Forelimb muscle (tissue), 1 donor: ENCODE data around the gene NFKBIZ. TPM values are rescaled to one million over a fixed set of nuclear protein-coding genes. Genes with fewer than 3 reads are reported as not detected.
"Not testable (repeated sequence)": the region's sequence is repeated elsewhere in the genome, so short reads cannot be mapped to it uniquely, and the experiment has no call there.

ENCODE experiments used
- DNase-seq: peaks from one replicate; pipeline ENCODE4 v3.0.0-alpha.2; 2013; ENCODE audit warnings: low read depth
- polyA plus RNA-seq: library from polyadenylated mRNA; unstranded; fragments of 120-200 nt; gene quantifications from one replicate; pipeline ENCODE4 v1.2.1, GENCODE V29; 2013; ENCODE audit not compliant: insufficient read length

NFKBIZ gene
- polyA plus RNA-seq, 1 donor = 2.4 TPM

- no peak for DNase-seq
Measured at GRCh38 chr3:101850246-101851051, 1.1 kb downstream of the NFKBIZ start.

- no peak for DNase-seq
Measured at GRCh38 chr3:101851072-101851770, 1.9 kb downstream of the NFKBIZ start.

- DNase-seq = no peak
Measured at GRCh38 chr3:101851850-101852714, 2.8 kb downstream of the NFKBIZ start.

GRCh38 chr3:101852983-101853840, 3.9 kb downstream of the NFKBIZ start:
- DNase-seq = no peak

GRCh38 chr3:101853982-101854381, 4.7 kb downstream of the NFKBIZ start:
- DNase-seq = no peak

- no peak for DNase-seq
Measured at GRCh38 chr3:101854608-101855304, 5.4 kb downstream of the NFKBIZ start.

- no peak for DNase-seq
Measured at GRCh38 chr3:101857301-101857741, 8.0 kb downstream of the NFKBIZ start.

GRCh38 chr3:101858464-101859030, 9.2 kb downstream of the NFKBIZ start:
- no peak for DNase-seq

- DNase-seq = no peak
Measured at GRCh38 chr3:101859882-101860448, 10.7 kb downstream of the NFKBIZ start.

GRCh38 chr3:101861212-101861788, 12.0 kb downstream of the NFKBIZ start:
- no peak for DNase-seq

GRCh38 chr3:101861789-101862415, 12.6 kb downstream of the NFKBIZ start:
- no peak for DNase-seq

GRCh38 chr3:101862416-101863165, 13.3 kb downstream of the NFKBIZ start:
- no peak for DNase-seq

GRCh38 chr3:101864926-101865325, 15.6 kb downstream of the NFKBIZ start:
- DNase-seq = not testable (repeated sequence)

GRCh38 chr3:101865751-101866509, 16.6 kb downstream of the NFKBIZ start:
- no peak for DNase-seq

GRCh38 chr3:101867511-101867910, 18.2 kb downstream of the NFKBIZ start:
- no peak for DNase-seq

GRCh38 chr3:101867996-101868395, 18.7 kb downstream of the NFKBIZ start:
- no peak for DNase-seq
